Testis (tissue), 3 donors: ENCODE data around the gene ZBTB7C. TPM values are rescaled to one million over a fixed set of nuclear protein-coding genes. Genes with fewer than 3 reads are reported as not detected.

ENCODE experiments used
- DNase-seq: peaks from one replicate; pipeline ENCODE4 v3.0.0-alpha.2; 2019
- H3K27ac ChIP-seq, 2 donors: fragments of 200-600 bp; sonication (generic); one replicate each; pipeline ENCODE4 v1.5.1; 2019
- H3K27me3 ChIP-seq: fragments of 200-600 bp; sonication (generic); one replicate; pipeline ENCODE4 v1.5.1; 2019
- H3K36me3 ChIP-seq: fragments of 200-600 bp; sonication (generic); one replicate; pipeline ENCODE4 v1.5.1; 2017; ENCODE audit warnings: low read depth; ENCODE audit errors: missing control alignments
- H3K4me1 ChIP-seq: fragments of 200-600 bp; sonication (generic); one replicate; pipeline ENCODE4 v1.5.1; 2019
- H3K4me3 ChIP-seq, 2 donors: fragments of 200-600 bp; sonication (generic); one replicate each; pipeline ENCODE4 v1.5.1; 2017 to 2019
- H3K9me3 ChIP-seq: fragments of 200-600 bp; sonication (generic); one replicate; pipeline ENCODE4 v1.5.1; 2017
- POLR2A ChIP-seq: fragments of 450-650 bp; IDR thresholded peaks from one replicate; pipeline ENCODE4 v1.6.1; 2017; ENCODE audit warnings: antibody characterized with exemption, mild to moderate bottlenecking, moderate library complexity
- WGBS, 2 donors: methylation state at CpG; one replicate each; pipeline ENCODE4 v1.1.5; 2018; 5-methylcytosine and 5-hydroxymethylcytosine counted together
- intact Hi-C: fragments of 100-400 bp; cut with DNase I; formaldehyde crosslinking; loops from one replicate; pipeline ENCODE4 v1.15.1; 2023; ENCODE audit warnings: low total_unique reads
- polyA plus RNA-seq: library from polyadenylated mRNA; stranded (reverse); fragments of 350-450 nt; fragmentation: Illumina TruSeq; extraction: RNeasy Lipid Tissue Mini Kit (QIAGEN cat#74804); gene quantifications from one replicate; pipeline ENCODE4 v1.2.3, GENCODE V29; 2014; ENCODE audit warnings: low read depth, low replicate concordance; ENCODE audit not compliant: insufficient read depth
- total RNA-seq, 2 donors: library from RNA; depleted of rRNA; stranded (reverse); fragments of >200 nt; gene quantifications; one replicate each; pipeline ENCODE4 v1.2.3, GENCODE V29; 2016
- TF ChIP-seq, protein P1 (sequence below), 3 experiments: fragments of 450-650 bp in 2 of 3; fragments of 200-600 bp in 1 of 3; sonication (generic) in 1 of 3; IDR thresholded peaks; one replicate each; pipeline ENCODE4 v1.5.1; 2016 to 2019; ENCODE audit warnings: antibody characterized with exemption in 3 of 3, mild to moderate bottlenecking in 2 of 3, moderate library complexity in 1 of 3

Gene ZBTB7C
- total and polyA plus RNA-seq, 3 donors from 2014 or later: 14.1 to 65.4 (median 42.4) TPM

DNA sequence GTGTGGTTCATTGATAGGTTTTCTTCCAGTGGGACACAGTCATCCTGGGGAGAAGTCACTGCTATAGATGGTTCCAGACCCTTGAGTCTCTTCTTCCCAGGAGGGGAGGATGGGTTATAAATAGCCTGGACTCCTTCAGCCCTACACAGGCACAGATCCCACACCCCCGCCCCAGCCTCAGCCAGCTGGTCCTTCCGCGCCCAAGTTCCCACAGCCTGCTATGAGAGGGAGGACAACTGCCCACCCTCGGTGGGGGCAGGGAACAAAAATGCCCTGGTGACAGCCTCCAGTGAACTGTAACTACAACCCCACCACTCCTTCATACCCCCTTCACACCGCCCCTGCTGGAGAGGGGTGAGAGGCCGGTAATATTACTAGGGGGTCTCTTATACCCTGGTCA lies 3.2 kb downstream of the ZBTB7C start:
- Histone ChIP-seq H3K27me3 (no peaks in the 10 kb centered on the region), H3K4me3 (no peak overlapping the region), H3K36me3 (no peaks in the 10 kb centered on the region), H3K27ac (no peak overlapping the region), H3K9me3 (no peaks in the 10 kb centered on the region), H3K4me1 (peaks cover 23% of the 10 kb centered on the region)
- DNase-seq: peak; percentile 43
- TF ChIP-seq, protein P1, sequence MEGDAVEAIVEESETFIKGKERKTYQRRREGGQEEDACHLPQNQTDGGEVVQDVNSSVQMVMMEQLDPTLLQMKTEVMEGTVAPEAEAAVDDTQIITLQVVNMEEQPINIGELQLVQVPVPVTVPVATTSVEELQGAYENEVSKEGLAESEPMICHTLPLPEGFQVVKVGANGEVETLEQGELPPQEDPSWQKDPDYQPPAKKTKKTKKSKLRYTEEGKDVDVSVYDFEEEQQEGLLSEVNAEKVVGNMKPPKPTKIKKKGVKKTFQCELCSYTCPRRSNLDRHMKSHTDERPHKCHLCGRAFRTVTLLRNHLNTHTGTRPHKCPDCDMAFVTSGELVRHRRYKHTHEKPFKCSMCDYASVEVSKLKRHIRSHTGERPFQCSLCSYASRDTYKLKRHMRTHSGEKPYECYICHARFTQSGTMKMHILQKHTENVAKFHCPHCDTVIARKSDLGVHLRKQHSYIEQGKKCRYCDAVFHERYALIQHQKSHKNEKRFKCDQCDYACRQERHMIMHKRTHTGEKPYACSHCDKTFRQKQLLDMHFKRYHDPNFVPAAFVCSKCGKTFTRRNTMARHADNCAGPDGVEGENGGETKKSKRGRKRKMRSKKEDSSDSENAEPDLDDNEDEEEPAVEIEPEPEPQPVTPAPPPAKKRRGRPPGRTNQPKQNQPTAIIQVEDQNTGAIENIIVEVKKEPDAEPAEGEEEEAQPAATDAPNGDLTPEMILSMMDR (IDR thresholded peaks at IDR 0.05): no peak
- TF ChIP-seq POLR2A: no peak
- intact Hi-C loops: no loop called here
- WGBS, 2 donors: 57 to 71% methylated on average over 3 to 6 of the region's 6 CpGs

DNA sequence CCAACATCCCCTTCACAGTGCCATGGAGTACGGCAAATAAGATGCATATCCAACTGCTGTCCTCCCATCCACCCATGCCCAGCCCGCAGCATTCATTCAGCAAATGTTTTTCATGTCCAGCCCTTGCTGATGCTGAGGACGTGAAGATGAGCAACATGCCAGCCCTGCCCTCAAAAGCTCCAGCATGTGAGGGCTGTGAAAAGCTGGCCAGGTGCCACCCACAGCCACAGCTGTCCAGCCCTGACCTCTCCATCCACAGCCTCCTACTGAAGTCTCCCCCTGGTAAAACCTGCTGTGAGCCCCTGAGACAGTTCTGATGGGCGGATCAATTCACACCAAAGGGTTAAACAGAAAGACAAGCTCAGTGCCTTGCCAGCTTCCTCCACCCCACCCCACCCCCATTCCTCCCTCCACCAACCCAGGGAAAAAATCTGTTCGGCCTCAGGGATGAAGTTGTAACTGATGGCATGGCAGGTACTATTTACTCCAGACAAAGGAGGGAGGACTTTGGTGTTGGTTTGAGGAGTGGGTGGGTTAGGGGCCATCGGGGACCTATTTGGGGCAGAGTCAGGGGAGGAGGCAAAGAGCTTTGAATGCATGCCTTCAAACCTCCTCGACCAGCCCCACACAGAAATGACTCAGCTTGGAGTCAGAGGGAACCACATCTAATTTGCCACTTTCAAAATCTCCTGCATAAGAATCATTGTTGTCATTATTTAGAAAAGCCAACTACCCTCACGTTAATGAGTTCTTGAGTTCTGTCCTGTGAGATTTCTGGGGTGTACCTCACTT lies 4.3 kb downstream of the ZBTB7C start:
- Histone ChIP-seq H3K36me3 (no peaks in the 10 kb centered on the region), H3K27ac (no peak overlapping the region), H3K27me3 (no peaks in the 10 kb centered on the region), H3K9me3 (no peaks in the 10 kb centered on the region), H3K4me3 (no peak overlapping the region), H3K4me1 (peaks cover 22% of the 10 kb centered on the region)
- TF ChIP-seq, protein P1 (IDR thresholded peaks at IDR 0.05): no peak
- no peak for TF ChIP-seq POLR2A
- intact Hi-C loops: no loop called here
- WGBS, 2 donors: 46 to 61% methylated on average over 7 to 8 of the region's 8 CpGs
- peak; percentile 43 for DNase-seq

DNA sequence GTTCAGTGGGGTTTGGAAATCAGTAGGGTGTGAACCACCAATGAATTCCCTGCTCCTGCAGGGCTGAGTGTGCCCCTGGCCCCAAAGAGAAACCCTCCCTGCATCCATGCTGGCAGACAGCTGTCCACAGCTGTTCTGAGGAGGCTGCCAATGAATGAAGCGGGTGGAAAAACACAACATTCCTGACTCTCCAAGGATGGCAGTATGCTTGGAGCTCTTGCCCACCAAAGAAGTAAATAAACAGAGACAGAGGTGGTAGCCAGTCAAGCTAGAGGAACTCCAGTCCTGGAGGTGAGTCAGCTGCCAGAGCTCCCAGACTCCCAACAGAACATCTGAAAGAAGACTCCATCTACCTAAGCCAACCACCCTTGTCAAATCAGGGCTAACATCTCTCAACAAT lies 6.2 kb downstream of the ZBTB7C start:
- intact Hi-C loops: no loop called here
- no peaks in the 10 kb centered on the region for H3K36me3 ChIP-seq
- DNase-seq: no peak
- H3K27ac ChIP-seq: no peak overlapping the region
- 50 to 77% methylated on average over 1 of the region's 1 CpG for WGBS, 2 donors
- peaks cover 25% of the 10 kb centered on the region for H3K4me1 ChIP-seq
- H3K27me3 ChIP-seq: no peaks in the 10 kb centered on the region
- H3K9me3 ChIP-seq: no peaks in the 10 kb centered on the region
- H3K4me3 ChIP-seq: no peak overlapping the region
- TF ChIP-seq POLR2A: no peak
- TF ChIP-seq, protein P1 (IDR thresholded peaks at IDR 0.05): no peak

DNA sequence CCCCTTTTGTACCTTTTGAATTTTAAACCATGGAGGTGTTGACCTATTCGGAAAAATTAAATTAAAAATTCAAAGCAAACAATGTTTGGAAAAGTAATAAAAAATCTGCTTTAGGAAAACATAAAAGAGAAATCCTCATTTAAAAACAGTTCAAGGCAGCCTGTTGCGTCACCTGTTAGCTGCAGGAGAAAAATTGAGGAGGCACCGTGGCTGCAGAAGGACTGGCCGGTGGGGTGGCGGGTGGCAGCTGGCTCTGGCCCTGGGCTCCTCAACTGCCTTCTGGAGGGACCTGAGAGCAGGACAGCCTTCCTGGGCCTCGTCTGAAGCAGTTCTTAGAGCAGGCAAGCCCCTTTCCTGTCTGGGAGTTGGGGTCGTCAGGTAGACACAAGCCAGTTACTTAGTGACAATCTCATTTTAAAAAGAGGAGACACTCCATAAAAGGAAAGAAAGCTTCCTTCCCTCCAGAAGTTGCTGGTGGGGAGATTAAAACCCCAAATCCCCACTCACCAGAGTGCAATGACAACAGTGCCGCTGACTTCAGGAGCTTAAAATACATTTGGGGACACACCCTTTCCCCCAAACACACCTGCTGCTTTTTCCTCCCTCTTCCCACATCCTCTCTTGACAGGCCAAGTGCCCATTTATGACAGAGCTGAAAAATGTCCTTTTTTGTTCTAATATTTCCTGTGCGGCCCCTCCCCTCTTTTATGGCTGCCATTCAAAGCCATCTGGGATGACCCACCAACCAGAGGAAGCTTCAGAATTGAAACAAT lies 9.7 kb downstream of the ZBTB7C start:
- TF ChIP-seq POLR2A: no peak
- TF ChIP-seq, protein P1 (IDR thresholded peaks at IDR 0.05): no peak
- no peak overlapping the region for H3K27ac ChIP-seq
- no peaks in the 10 kb centered on the region for H3K36me3 ChIP-seq
- H3K27me3 ChIP-seq: no peaks in the 10 kb centered on the region
- intact Hi-C loops: no loop called here
- no peaks in the 10 kb centered on the region for H3K9me3 ChIP-seq
- DNase-seq: no peak
- WGBS, 2 donors: 75 to 76% methylated on average over 9 of the region's 9 CpGs
- no peak overlapping the region for H3K4me3 ChIP-seq
- peaks cover 17% of the 10 kb centered on the region for H3K4me1 ChIP-seq
